KMS-11 (cell line): Measurements from ENCODE around the gene MOB1B.
A peak's percentile ranks its signal among the peaks of the same experiment; 100 is the strongest.

Source experiments
- H2AFZ ChIP-seq: fragments of 200-600 bp; sonication (generic); 2 replicates; pipeline ENCODE4 v1.6.1; 2016; ENCODE audit warnings: antibody characterized with exemption, mixed run types, low read depth
- H3K27ac ChIP-seq: fragments of 200-600 bp; sonication (generic); 2 replicates; pipeline ENCODE4 v1.6.1; 2016; ENCODE audit warnings: mild to moderate bottlenecking, mixed run types
- H3K27me3 ChIP-seq: fragments of 200-600 bp; sonication (generic); 2 replicates; pipeline ENCODE4 v1.6.1; 2017; ENCODE audit warnings: mild to moderate bottlenecking, low read depth, mixed run types, moderate library complexity; ENCODE audit not compliant: insufficient read depth
- H3K36me3 ChIP-seq: fragments of 200-600 bp; sonication (generic); 2 replicates; pipeline ENCODE4 v1.6.1; 2017; ENCODE audit warnings: mild to moderate bottlenecking, mixed run types; ENCODE audit not compliant: insufficient read depth
- H3K4me1 ChIP-seq: fragments of 200-600 bp; sonication (generic); 2 replicates; pipeline ENCODE4 v1.6.1; 2016; ENCODE audit warnings: mild to moderate bottlenecking, low read depth, mixed run types; ENCODE audit not compliant: poor library complexity, severe bottlenecking
- H3K4me2 ChIP-seq: fragments of 200-600 bp; sonication (generic); 2 replicates; pipeline ENCODE4 v1.7.0; 2016; ENCODE audit warnings: mild to moderate bottlenecking, mixed run types
- H3K4me3 ChIP-seq: fragments of 200-600 bp; sonication (generic); IDR thresholded peaks from 2 replicates; pipeline ENCODE4 v1.6.1; 2017; ENCODE audit warnings: low read depth, low read length, mixed read lengths; ENCODE audit not compliant: insufficient read depth
- H3K79me2 ChIP-seq: fragments of 200-600 bp; sonication (generic); 2 replicates; pipeline ENCODE4 v1.6.1; 2016; ENCODE audit warnings: low read depth, mixed run types; ENCODE audit not compliant: insufficient read depth
- H3K9ac ChIP-seq: fragments of 200-600 bp; sonication (generic); 2 replicates; pipeline ENCODE4 v1.6.1; 2016; ENCODE audit warnings: mild to moderate bottlenecking, mixed run types
- H4K20me1 ChIP-seq: fragments of 200-600 bp; sonication (generic); 2 replicates; pipeline ENCODE4 v1.6.1; 2016; ENCODE audit warnings: mild to moderate bottlenecking, mixed run types; ENCODE audit not compliant: insufficient read depth
- CTCF ChIP-seq: fragments of 200-600 bp; sonication (generic); conservative IDR thresholded peaks from 2 replicates; pipeline ENCODE4 v1.6.1; 2017; ENCODE audit warnings: low read depth, mild to moderate bottlenecking, antibody characterized with exemption, low read length, moderate library complexity, mixed read lengths

MOB1B gene

GRCh38 chr4:70925418-70925817, 23.2 kb downstream of the MOB1B start:
- Histone ChIP-seq H3K9ac (no peak overlapping the region), H3K4me2 (peak overlapping the region; percentile 47), H4K20me1 (no peaks in the 10 kb centered on the region)

GRCh38 chr4:70925899-70926635, 23.9 kb downstream of the MOB1B start:
- Histone ChIP-seq H3K27me3 (no peaks in the 10 kb centered on the region), H3K4me1 (peaks cover 39% of the 10 kb centered on the region), H3K27ac (peak overlapping the region; percentile 41; the same call in 1 of the 2 replicates), H3K79me2 (peaks cover 6% of the 10 kb centered on the region), H3K4me3 (no peak overlapping the region), H2AFZ (no peak overlapping the region), H4K20me1 (no peaks in the 10 kb centered on the region), H3K4me2 (peak overlapping the region; percentile 47), H3K36me3 (no peaks in the 10 kb centered on the region), H3K9ac (no peak overlapping the region; the same call in 1 of the 2 replicates)
- TF ChIP-seq CTCF = no peak

More at GRCh38 chr4:70925418-70925817, 23.2 kb downstream of the MOB1B start:
- Histone ChIP-seq H3K36me3 (no peaks in the 10 kb centered on the region), H2AFZ (no peak overlapping the region), H3K27me3 (no peaks in the 10 kb centered on the region), H3K4me1 (peaks cover 42% of the 10 kb centered on the region), H3K27ac (no peak overlapping the region; the same call in 1 of the 2 replicates), H3K4me3 (no peak overlapping the region), H3K79me2 (peaks cover 6% of the 10 kb centered on the region)
- no peak for TF ChIP-seq CTCF

- H3K79me2 ChIP-seq = peaks cover 6% of the 10 kb centered on the region
- H3K36me3 ChIP-seq = no peaks in the 10 kb centered on the region
- no peak overlapping the region for H3K27ac ChIP-seq
- TF ChIP-seq CTCF = no peak
- no peaks in the 10 kb centered on the region for H4K20me1 ChIP-seq
- no peak overlapping the region for H3K4me3 ChIP-seq
- H3K4me1 ChIP-seq = peaks cover 38% of the 10 kb centered on the region
- no peak overlapping the region for H3K4me2 ChIP-seq
- H2AFZ ChIP-seq = no peak overlapping the region
- no peak overlapping the region for H3K9ac ChIP-seq
- H3K27me3 ChIP-seq = no peaks in the 10 kb centered on the region
These were observed 25.5 kb downstream of the MOB1B start for GRCh38 chr4:70927502-70928137.

DNA sequence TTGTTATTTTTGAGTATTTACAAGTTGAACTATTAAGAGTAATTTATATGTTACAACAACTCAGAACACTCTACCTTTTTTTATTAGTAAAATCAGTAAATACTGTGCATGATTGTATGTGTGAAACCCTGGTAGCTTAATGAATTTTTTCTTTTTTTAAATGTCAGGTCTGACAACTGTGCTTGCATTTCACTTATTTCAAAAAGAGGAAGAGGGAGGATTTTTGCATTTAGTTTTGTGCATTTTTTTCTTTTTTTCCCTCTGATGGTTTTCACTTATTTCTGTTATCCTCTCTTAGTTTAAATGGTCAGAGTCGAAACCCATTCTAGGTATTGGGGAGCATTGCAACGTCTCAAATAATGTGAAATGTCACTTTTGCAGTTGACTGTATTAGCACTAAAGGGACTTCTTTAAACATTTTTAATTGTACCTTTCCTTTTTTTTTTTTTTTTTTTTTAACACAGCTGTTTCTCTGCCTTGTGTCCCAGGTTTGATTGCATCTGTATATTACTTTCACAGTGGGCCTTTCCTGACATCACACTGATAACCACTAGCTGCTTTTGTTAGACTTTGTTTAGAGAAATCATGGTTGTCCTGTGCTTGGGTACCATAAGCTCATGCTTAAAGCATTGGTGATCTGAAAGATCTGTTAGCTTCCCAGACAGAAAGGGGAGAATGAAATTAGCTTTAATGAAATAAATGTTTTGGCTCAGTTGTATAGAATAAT, 28.5 kb downstream of the MOB1B start:
- H3K4me2 ChIP-seq = no peak overlapping the region

More for the DNA sequence above, 28.5 kb downstream of the MOB1B start:
- H3K4me1 ChIP-seq = peaks cover 9% of the 10 kb centered on the region
- no peak overlapping the region for H2AFZ ChIP-seq
- H3K27ac ChIP-seq = no peak overlapping the region
- no peaks in the 10 kb centered on the region for H3K36me3 ChIP-seq
- no peak for TF ChIP-seq CTCF
- no peaks in the 10 kb centered on the region for H4K20me1 ChIP-seq
- H3K9ac ChIP-seq = no peak overlapping the region
- no peak overlapping the region for H3K4me3 ChIP-seq
- H3K79me2 ChIP-seq = no peaks in the 10 kb centered on the region; the same call in 1 of the 2 replicates
- no peaks in the 10 kb centered on the region for H3K27me3 ChIP-seq
